OCI-LY3 (cell line): ENCODE measurements around the gene SUPT20H.

ENCODE experiments used
- H2AFZ ChIP-seq: fragments of 200-600, 300-600 bp; shearing (Covaris generic); 2 replicates; pipeline ENCODE4 v1.6.0; 2014; ENCODE audit warnings: antibody characterized with exemption, low read depth, low read length
- H3K27ac ChIP-seq: fragments of 200-600, 300-600 bp; sonication (generic); 2 replicates; pipeline ENCODE4 v1.5.1; 2014; ENCODE audit warnings: mild to moderate bottlenecking, low read length, moderate library complexity, mixed read lengths
- H3K27me3 ChIP-seq: fragments of 200-600, 300-600 bp; sonication (generic); 2 replicates; pipeline ENCODE4 v1.6.1; 2014; ENCODE audit warnings: low read depth, low read length, mixed read lengths
- H3K36me3 ChIP-seq: fragments of 200-600, 300-600 bp; sonication (generic); replicated peaks from 2 replicates; pipeline ENCODE3; 2014; ENCODE audit warnings: low read depth, low read length, mixed read lengths
- H3K4me1 ChIP-seq: fragments of 300-600, 200-600 bp; sonication (generic); 2 replicates; pipeline ENCODE4 v1.6.1; 2014; ENCODE audit warnings: low read length, mixed read lengths
- H3K4me2 ChIP-seq: fragments of 200-600, 300-600 bp; sonication (generic); 2 replicates; pipeline ENCODE4 v1.6.1; 2014; ENCODE audit warnings: low read length, mixed read lengths
- H3K4me3 ChIP-seq: fragments of 300-600, 200-600 bp; sonication (generic); 2 replicates; pipeline ENCODE4 v1.5.1; 2014; ENCODE audit warnings: antibody characterized with exemption, mild to moderate bottlenecking, low read length, moderate library complexity
- H3K79me2 ChIP-seq: fragments of 300-600, 200-600 bp; shearing (Covaris generic); 2 replicates; pipeline ENCODE4 v1.6.1; 2014; ENCODE audit warnings: mild to moderate bottlenecking, low read length, mixed read lengths
- H3K9ac ChIP-seq: fragments of 300-600, 200-600 bp; shearing (Covaris generic); 2 replicates; pipeline ENCODE4 v1.6.0; 2014; ENCODE audit warnings: mild to moderate bottlenecking, low read length, moderate library complexity
- H3K9me3 ChIP-seq: fragments of 200-600, 300-600 bp; shearing (Covaris generic); 2 replicates; pipeline ENCODE4 v1.6.1; 2014; ENCODE audit warnings: low read length, mixed read lengths; ENCODE audit not compliant: insufficient read depth
- H4K20me1 ChIP-seq: fragments of 200-600, 300-600 bp; sonication (generic); 2 replicates; pipeline ENCODE4 v1.6.1; 2016; ENCODE audit warnings: low read length, mixed read lengths; ENCODE audit not compliant: insufficient read depth
- CTCF ChIP-seq: fragments of 200-600, 300-600 bp; sonication (generic); IDR thresholded peaks from 2 replicates; pipeline ENCODE4 v1.5.1; 2014; ENCODE audit warnings: antibody characterized with exemption, low read length, low read depth
- EZH2phosphoT487 ChIP-seq: fragments of 200-600 bp; shearing (Covaris generic); IDR thresholded peaks from 2 replicates; pipeline ENCODE4 v1.6.1; 2018; ENCODE audit warnings: antibody characterized with exemption, mixed run types, low read depth

The SUPT20H gene

GRCh38 chr13:37106642-37107041 is 47.2 kb upstream of the SUPT20H start:
- no peak overlapping the region for H2AFZ ChIP-seq
- H3K4me3 ChIP-seq = no peak overlapping the region
- H3K27me3 ChIP-seq = peaks cover 9% of the 10 kb centered on the region; the same call in 1 of the 2 replicates
- H3K36me3 ChIP-seq = no peaks in the 10 kb centered on the region
- H3K9me3 ChIP-seq = no peaks in the 10 kb centered on the region
- H3K9ac ChIP-seq = no peak overlapping the region
- no peak overlapping the region for H3K27ac ChIP-seq
- no peaks in the 10 kb centered on the region for H3K4me1 ChIP-seq
- H3K79me2 ChIP-seq = no peaks in the 10 kb centered on the region
- TF ChIP-seq EZH2phosphoT487 (no peak), CTCF (no peak)
- no peak overlapping the region for H3K4me2 ChIP-seq
- H4K20me1 ChIP-seq = no peaks in the 10 kb centered on the region

GRCh38 chr13:37105251-37105714 is 45.8 kb upstream of the SUPT20H start, which contains the start of gene CSNK1A1L:
Gene CSNK1A1L, minus strand, starts transcription at chr13:37105664. Its CDS starts 408 bp downstream, at chr13:37105256.
- no peaks in the 10 kb centered on the region for H3K79me2 ChIP-seq
- no peak within 1 kb of the TSS for H2AFZ ChIP-seq
- no peaks in the 10 kb centered on the region for H3K4me1 ChIP-seq
- H3K9ac ChIP-seq = no peak within 1 kb of the TSS
- no peak within 1 kb of the TSS for H3K4me2 ChIP-seq
- no peaks in the 10 kb centered on the region for H3K36me3 ChIP-seq
- no peak for TF ChIP-seq EZH2phosphoT487
- TF ChIP-seq CTCF = no peak
- no peak within 1 kb of the TSS for H3K4me3 ChIP-seq
- H4K20me1 ChIP-seq = no peaks in the 10 kb centered on the region
- no peak within 1 kb of the TSS for H3K27ac ChIP-seq
- peaks cover 9% of the 10 kb centered on the region; the same call in 1 of the 2 replicates for H3K27me3 ChIP-seq
- H3K9me3 ChIP-seq = no peaks in the 10 kb centered on the region

GRCh38 chr13:37102896-37103295 is 43.4 kb upstream of the SUPT20H start:
- TF ChIP-seq CTCF = no peak
- TF ChIP-seq EZH2phosphoT487 = no peak

GRCh38 chr13:37101201-37101600 is 41.7 kb upstream of the SUPT20H start:
- H4K20me1 ChIP-seq = no peaks in the 10 kb centered on the region
- H3K27me3 ChIP-seq = no peaks in the 10 kb centered on the region
- H3K4me2 ChIP-seq = no peak overlapping the region
- H3K27ac ChIP-seq = no peak overlapping the region
- TF ChIP-seq EZH2phosphoT487 (no peak), CTCF (no peak)
- H3K9ac ChIP-seq = no peak overlapping the region
- no peaks in the 10 kb centered on the region for H3K79me2 ChIP-seq
- H3K4me3 ChIP-seq = no peak overlapping the region
- no peaks in the 10 kb centered on the region for H3K4me1 ChIP-seq
- H3K36me3 ChIP-seq = no peaks in the 10 kb centered on the region
- no peaks in the 10 kb centered on the region for H3K9me3 ChIP-seq
- H2AFZ ChIP-seq = no peak overlapping the region

More at GRCh38 chr13:37102896-37103295, 43.4 kb upstream of the SUPT20H start:
- H3K79me2 ChIP-seq = no peaks in the 10 kb centered on the region
- no peaks in the 10 kb centered on the region for H3K9me3 ChIP-seq
- H3K4me2 ChIP-seq = no peak overlapping the region
- H3K27ac ChIP-seq = no peak overlapping the region
- H3K4me3 ChIP-seq = no peak overlapping the region
- no peaks in the 10 kb centered on the region for H3K36me3 ChIP-seq
- no peak overlapping the region for H3K9ac ChIP-seq
- peaks cover 9% of the 10 kb centered on the region; the same call in 1 of the 2 replicates for H3K27me3 ChIP-seq
- no peak overlapping the region for H2AFZ ChIP-seq
- H3K4me1 ChIP-seq = no peaks in the 10 kb centered on the region
- H4K20me1 ChIP-seq = no peaks in the 10 kb centered on the region
